IPS DF 6.9 (cell line): ENCODE data around the gene PLEKHA5.
A peak's percentile ranks its signal among the peaks of the same experiment; 100 is the strongest.

Experiments used
- DNase-seq: peaks from one replicate; pipeline ENCODE4 v3.0.0-alpha.2; 2013; ENCODE audit warnings: low read depth, low spot score
- H3K27ac ChIP-seq: one replicate; pipeline ENCODE4 v1.5.1; 2013; ENCODE audit warnings: low read length, control low read depth
- H3K27me3 ChIP-seq: 2 replicates; pipeline ENCODE4 v1.6.1; 2013; ENCODE audit warnings: mild to moderate bottlenecking, low read length; ENCODE audit not compliant: control insufficient read depth, insufficient read depth
- H3K36me3 ChIP-seq: 2 replicates; pipeline ENCODE4 v1.6.1; 2013; ENCODE audit warnings: low read length; ENCODE audit not compliant: control insufficient read depth, insufficient read depth
- H3K4me1 ChIP-seq: 2 replicates; pipeline ENCODE4 v1.6.1; 2013; ENCODE audit warnings: low read length; ENCODE audit not compliant: control insufficient read depth, insufficient read depth
- H3K4me3 ChIP-seq: 2 replicates; pipeline ENCODE4 v1.5.1; 2013; ENCODE audit warnings: mild to moderate bottlenecking, low read length
- H3K9me3 ChIP-seq: 2 replicates; pipeline ENCODE4 v1.6.1; 2013; ENCODE audit warnings: low read length, inconsistent platforms; ENCODE audit not compliant: control insufficient read depth, insufficient read depth
- WGBS: extraction: QIAGEN DNeasy Blood & Tissue Kit; methylation state at CpG from one replicate; pipeline ENCODE4 v1.1.7; 2013; ENCODE audit warnings: mixed read lengths, missing lambda C conversion rate; ENCODE audit not compliant: insufficient read length, insufficient coverage; 5-methylcytosine and 5-hydroxymethylcytosine counted together

Gene PLEKHA5

GRCh38 chr12:19185262-19185929 is 55.9 kb downstream of the PLEKHA5 start:
- peaks cover 1% of the 10 kb centered on the region; the same call in 1 of the 2 replicates for H3K4me1 ChIP-seq
- no peak overlapping the region for H3K4me3 ChIP-seq
- no peaks in the 10 kb centered on the region for H3K9me3 ChIP-seq
- no peaks in the 10 kb centered on the region for H3K36me3 ChIP-seq
- H3K27me3 ChIP-seq = no peaks in the 10 kb centered on the region
- WGBS = no CpG with 5 or more reads among the region's 3 CpGs
- peak overlapping the region; percentile 44 for H3K27ac ChIP-seq
- DNase-seq = no peak

DNA sequence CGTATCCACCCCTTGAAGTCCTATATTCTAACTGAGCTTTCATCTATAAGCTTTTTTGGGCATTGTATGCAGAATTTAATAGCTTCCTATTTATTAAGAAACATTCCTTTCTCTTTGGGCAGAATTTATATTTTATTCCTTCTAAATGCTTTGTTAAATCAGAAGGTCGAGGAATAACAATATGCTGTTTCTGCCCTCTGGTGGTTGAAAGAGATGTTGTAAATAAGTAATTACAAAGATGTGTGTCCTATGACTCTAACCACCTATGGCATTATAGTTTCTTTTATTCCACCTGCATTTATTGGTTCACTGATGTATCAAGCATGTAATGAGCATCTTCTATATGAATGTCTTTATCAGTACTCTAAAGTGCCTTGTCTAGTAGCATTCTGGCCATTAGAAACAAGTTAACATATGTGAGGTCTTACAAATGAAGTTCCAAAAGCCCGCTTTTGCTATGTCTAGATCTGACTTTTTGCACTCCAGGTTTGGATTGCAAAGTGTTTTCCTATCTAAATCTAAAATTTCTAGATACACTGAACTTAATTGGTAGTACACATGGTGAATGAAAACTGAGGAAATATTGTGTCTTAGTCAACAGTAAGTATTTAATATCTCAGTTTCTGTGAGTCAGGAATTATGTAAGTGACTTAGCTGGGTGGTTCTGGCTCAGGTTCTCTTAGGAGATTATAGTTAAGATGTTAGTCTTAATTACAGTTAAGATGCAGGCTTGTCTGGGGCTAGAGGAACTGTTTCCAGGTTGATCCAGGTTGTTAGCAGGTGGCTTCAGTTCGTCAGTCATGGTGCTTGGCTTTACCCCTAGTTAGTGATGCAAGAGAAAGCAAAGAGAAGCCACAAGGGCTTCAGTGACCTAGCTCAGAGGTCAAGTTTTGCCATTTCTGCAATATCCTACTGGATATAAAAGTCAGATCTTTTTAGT is 57.5 kb downstream of the PLEKHA5 start:
- no peak overlapping the region for H3K4me3 ChIP-seq
- H3K27me3 ChIP-seq = no peaks in the 10 kb centered on the region
- H3K27ac ChIP-seq = no peak overlapping the region
- DNase-seq = no peak
- no CpG with 5 or more reads among the region's 4 CpGs for WGBS
- no peaks in the 10 kb centered on the region for H3K36me3 ChIP-seq
- no peaks in the 10 kb centered on the region for H3K9me3 ChIP-seq
- peaks cover 1% of the 10 kb centered on the region; the same call in 1 of the 2 replicates for H3K4me1 ChIP-seq

DNA sequence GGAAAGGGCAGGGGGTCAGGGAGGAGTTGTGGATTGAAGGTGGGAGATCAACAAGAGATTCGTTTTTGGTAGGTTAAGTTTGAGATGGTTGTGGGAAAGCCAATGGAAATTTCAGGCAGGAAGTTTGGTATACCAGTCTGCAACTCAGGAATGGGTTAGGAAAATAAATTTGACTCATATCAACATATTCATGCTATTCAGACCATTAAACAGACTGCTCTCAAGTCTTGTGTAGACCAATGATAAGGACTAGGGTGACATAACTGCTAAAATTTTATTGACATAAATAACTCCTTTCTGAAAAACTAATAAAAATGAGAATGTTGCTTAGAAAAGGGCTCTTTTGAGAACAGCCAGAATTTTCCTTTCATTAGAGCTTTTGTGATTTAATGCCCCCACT is 60.0 kb downstream of the PLEKHA5 start:
- no peak for DNase-seq
- 100% methylated on average over 1 of the region's 1 CpG for WGBS
- Histone ChIP-seq H3K9me3 (no peaks in the 10 kb centered on the region), H3K36me3 (no peaks in the 10 kb centered on the region), H3K27me3 (no peaks in the 10 kb centered on the region), H3K4me3 (no peak overlapping the region), H3K4me1 (peaks cover 1% of the 10 kb centered on the region; the same call in 1 of the 2 replicates), H3K27ac (no peak overlapping the region)

DNA sequence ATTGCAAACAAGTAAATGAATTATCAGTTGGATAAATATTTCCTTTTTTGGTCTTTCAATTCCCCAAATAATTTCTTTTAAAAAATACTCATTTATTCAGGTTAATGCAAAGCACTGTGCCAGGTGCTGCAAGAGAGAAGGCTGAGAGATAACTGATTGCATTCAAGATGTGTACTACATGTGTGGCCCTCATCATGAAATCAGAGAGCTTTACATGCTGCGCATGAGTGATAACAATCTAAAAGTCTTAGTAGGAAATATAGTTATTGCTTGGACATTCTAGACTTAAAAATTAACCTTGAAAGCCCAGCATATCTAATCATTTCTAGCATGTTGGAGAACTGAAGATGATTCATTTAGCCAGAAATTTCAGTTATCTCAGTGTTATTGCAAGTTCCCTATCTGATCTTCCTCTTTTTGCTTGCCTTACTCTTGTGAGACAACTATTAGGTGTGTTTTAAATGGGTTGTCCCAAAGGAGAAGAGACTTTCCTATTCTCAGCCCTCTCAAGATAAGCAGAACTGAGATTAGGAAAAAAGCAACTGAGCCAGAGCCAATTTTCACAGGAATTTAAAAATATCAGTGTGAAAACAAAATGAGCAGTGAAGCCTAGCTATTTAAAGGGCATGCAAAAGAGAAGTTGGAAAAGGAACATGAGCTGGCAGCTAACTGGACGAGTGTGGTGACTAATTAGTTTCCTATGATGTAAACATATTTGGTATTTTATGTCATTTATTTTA is 60.9 kb downstream of the PLEKHA5 start:
- Histone ChIP-seq H3K9me3 (no peaks in the 10 kb centered on the region), H3K27me3 (no peaks in the 10 kb centered on the region), H3K27ac (no peak overlapping the region), H3K4me3 (no peak overlapping the region), H3K4me1 (peaks cover 1% of the 10 kb centered on the region; the same call in 1 of the 2 replicates), H3K36me3 (no peaks in the 10 kb centered on the region)
- no CpG with 5 or more reads among the region's 2 CpGs for WGBS
- no peak for DNase-seq

DNA sequence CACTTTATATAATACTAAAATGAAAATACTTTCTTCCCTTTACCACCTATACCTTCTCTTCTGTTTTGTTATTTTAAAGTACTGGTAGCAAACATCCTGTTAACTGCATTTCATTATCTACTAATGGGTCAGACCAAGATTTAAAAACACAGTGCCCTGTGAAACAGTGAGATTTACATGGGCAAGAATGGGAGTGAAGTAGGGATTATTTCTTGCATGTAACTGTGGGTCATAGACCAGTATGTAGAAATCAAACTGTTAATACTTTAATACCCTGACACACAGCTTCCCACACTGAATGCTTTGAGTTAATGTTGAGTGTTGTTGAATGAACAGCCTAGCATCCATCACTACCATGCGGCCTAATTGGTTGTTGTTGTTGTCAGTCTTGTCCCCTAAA is 61.6 kb downstream of the PLEKHA5 start:
- Histone ChIP-seq H3K27ac (no peak overlapping the region), H3K36me3 (no peaks in the 10 kb centered on the region), H3K4me3 (no peak overlapping the region), H3K4me1 (peaks cover 1% of the 10 kb centered on the region; the same call in 1 of the 2 replicates), H3K9me3 (no peaks in the 10 kb centered on the region), H3K27me3 (no peaks in the 10 kb centered on the region)
- WGBS = no CpG with 5 or more reads among the region's 1 CpG
- no peak for DNase-seq

DNA sequence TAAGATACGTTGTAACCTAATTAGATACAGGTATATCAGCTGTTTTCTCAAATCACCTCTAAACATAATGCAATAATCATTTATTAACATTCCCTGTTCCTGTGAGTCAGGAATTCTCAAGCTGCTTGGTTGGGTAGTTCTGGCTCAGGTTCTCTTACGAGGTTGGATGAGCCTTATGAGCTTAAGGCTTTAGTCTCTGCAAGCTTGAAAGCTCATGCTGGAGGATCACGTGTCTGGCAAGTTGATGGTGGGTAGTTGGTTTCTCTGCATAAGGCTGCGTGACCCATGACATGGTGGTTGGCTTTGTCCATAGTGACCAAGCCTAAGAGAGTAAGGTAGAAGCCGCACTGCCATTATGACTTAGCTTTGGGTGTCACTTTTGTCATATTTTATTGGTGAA is 62.0 kb downstream of the PLEKHA5 start:
- Histone ChIP-seq H3K9me3 (no peaks in the 10 kb centered on the region), H3K27me3 (no peaks in the 10 kb centered on the region), H3K4me1 (peaks cover 1% of the 10 kb centered on the region; the same call in 1 of the 2 replicates), H3K27ac (no peak overlapping the region), H3K36me3 (no peaks in the 10 kb centered on the region), H3K4me3 (no peak overlapping the region)
- no peak for DNase-seq
- WGBS = no CpG with 5 or more reads among the region's 5 CpGs

- Histone ChIP-seq H3K36me3 (no peaks in the 10 kb centered on the region), H3K4me1 (no peaks in the 10 kb centered on the region; the same call in 1 of the 2 replicates), H3K9me3 (no peaks in the 10 kb centered on the region), H3K27me3 (no peaks in the 10 kb centered on the region), H3K27ac (no peak overlapping the region), H3K4me3 (no peak overlapping the region)
- no CpG with 5 or more reads among the region's 1 CpG for WGBS
- DNase-seq = no peak
Measured at GRCh38 chr12:19192710-19193109, 63.2 kb downstream of the PLEKHA5 start.

DNA sequence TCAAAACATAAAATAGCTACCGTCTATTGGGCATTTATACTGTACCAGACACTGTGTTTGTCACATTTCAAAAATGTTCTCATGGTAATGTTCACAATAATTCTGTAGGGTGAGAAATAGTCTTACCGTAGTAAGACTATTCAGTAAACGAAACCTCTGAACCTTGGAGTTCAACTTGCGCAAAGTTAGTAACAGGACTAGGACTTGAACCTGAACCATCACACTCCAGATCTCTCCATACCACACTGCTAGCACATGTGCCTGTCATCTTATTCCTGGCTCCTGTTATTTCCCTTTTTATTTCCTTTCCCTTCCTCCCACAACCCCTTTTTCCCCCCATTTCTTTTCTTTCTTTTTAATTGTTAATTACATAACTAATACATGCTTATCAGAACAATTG is 65.4 kb downstream of the PLEKHA5 start:
- no peak overlapping the region for H3K27ac ChIP-seq
- WGBS = no CpG with 5 or more reads among the region's 4 CpGs
- no peaks in the 10 kb centered on the region for H3K36me3 ChIP-seq
- no peaks in the 10 kb centered on the region; the same call in 1 of the 2 replicates for H3K4me1 ChIP-seq
- H3K9me3 ChIP-seq = no peaks in the 10 kb centered on the region
- DNase-seq = no peak
- no peaks in the 10 kb centered on the region for H3K27me3 ChIP-seq
- H3K4me3 ChIP-seq = no peak overlapping the region

DNA sequence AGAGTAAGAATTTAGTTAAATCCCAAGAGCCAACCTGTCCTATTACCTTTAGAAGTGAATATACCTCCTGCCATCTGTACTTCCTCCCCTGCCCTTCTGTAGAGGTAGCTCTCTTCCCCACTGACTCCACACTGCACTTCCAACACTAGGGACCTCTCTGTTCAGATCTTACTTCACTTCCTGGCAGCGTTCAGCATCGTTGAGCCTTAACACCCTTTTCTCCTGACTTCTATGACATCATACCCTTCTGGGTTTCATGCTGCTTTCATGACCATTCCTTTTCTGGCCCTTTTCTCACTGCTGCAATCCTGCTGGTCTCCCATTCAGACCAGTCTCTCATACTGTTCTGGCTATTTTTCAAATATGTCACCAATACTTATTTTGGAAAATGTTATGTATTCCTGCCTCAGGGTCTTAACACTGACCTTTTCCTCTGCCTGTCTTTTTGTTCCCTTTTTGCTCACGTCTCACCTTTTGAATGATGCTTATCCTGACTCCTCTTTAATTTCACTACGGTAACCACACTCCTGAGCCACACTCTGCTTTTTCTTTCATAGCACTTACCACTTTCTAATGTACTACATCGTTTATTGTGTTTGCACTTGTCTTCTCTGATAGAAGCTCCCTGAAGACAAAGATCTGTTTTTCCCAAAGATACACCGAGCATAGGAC is 67.6 kb downstream of the PLEKHA5 start:
- DNase-seq = no peak

DNA sequence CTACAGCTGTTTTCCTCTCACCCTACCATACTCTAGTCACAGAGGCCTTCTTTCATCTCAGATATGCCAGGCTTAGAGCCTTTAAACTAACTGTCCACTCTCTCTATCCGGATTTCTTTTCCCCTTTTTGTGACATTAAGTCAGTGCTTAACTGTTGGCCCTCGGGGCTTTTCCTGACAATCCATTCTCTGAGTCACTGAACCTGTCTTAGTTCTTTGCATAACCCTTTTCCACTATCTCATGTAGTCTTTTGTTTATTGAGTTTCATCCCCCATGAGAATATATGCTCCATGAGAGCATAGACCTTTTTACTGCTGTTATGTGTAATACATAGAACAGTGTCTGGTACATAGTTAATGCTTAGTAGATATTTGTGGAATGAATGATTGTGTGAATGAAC is 68.7 kb downstream of the PLEKHA5 start:
- no CpG with 5 or more reads among the region's 2 CpGs for WGBS
- Histone ChIP-seq H3K27ac (no peak overlapping the region), H3K4me3 (no peak overlapping the region), H3K27me3 (no peaks in the 10 kb centered on the region), H3K4me1 (no peaks in the 10 kb centered on the region; the same call in 1 of the 2 replicates), H3K9me3 (no peaks in the 10 kb centered on the region), H3K36me3 (no peaks in the 10 kb centered on the region)
- DNase-seq = no peak

More for the DNA sequence above, 67.6 kb downstream of the PLEKHA5 start:
- Histone ChIP-seq H3K4me3 (no peak overlapping the region), H3K4me1 (no peaks in the 10 kb centered on the region; the same call in 1 of the 2 replicates), H3K36me3 (no peaks in the 10 kb centered on the region), H3K27ac (no peak overlapping the region), H3K27me3 (no peaks in the 10 kb centered on the region), H3K9me3 (no peaks in the 10 kb centered on the region)
- no CpG with 5 or more reads among the region's 6 CpGs for WGBS
